NOMO-1 treated with dmso at 0.1 percent for 144 hours (cell line): ENCODE data around the gene GPR25.
"Not testable (repeated sequence)": the region's sequence is repeated elsewhere in the genome, so short reads cannot be mapped to it uniquely, and the experiment has no call there.

Experiments
- DNase-seq: peaks from one replicate; lab custom pipeline; 2025; ENCODE audit not compliant: unreplicated experiment; lab: John Stamatoyannopoulos, UW

The GPR25 gene

GRCh38 chr1:200911361-200911760, 38.6 kb downstream of the GPR25 start:
- DNase-seq: no peak

DNA sequence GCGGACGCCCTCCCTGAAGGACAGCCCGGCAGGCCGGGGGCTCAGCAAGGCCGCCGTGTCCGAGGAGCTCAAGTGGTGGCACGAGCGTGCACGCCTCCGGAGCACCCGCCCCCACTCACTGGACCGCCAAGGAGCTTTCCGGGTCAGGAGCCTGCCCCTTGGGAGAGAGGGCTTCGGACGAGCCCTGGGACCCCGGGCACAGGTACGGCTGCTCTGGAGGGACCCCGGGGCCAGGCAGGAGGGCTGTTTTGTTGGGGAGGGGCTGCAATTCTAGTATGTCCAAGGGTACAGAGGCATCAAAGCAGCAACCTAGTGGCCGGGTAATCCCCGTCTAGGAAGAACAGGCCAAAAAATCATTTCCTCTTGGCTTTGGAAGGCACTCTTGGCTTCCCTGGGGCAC, 39.2 kb downstream of the GPR25 start:
- not testable (repeated sequence) for DNase-seq

DNA sequence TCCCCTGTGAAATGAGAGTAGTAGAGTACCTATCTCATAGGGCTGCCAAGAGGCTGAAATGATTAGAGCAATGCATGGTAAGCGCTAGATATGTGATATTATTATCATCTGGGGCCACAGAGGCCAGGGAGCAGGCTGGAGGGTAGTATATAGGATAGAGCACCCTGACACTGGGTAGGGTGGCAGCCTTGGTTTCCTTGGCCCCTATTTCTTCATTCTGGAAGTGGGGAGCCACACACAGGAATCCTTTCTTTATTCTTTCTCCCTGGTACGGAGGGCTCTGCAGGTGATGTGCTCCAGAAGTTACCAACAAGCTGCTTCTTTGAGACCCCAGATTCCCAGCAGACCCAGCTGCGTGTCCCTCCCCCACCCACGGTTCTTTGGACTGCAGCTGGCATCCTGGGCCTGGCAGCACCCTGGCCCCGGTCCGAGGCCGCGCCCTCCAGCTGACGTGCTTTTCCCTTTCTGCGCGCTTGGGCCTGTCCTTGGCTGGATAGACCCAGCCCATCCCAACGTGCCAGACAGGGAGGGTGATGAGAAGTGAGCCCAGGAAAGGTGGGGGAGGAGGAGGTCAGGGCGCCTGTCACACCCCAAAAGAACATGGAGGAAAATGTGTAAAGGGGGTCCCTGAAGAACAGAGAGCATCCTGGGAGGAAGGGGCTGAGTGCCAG, 40.1 kb downstream of the GPR25 start:
- DNase-seq: no peak

DNA sequence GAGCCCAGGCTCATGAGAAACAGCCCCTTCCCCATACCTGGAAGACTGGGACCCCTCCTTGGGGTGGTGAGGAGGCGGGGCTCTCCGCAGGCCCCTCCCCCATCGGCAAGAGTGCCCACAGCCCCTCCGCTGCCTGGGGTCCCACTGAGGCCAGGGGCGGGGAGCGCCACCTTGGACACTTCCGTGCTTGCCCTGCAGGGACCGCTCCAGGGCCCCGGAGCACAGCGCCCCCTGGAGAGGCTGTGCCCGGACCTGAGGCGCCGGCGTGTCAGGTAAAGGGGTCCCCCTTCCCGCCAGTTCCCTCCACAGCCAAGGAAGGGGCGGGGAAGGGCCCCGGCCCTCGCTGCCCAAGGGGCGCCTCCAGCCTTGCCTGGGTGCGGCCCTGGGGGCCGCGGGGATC, 43.4 kb downstream of the GPR25 start:
- no peak for DNase-seq

- no peak for DNase-seq
These were observed 43.9 kb downstream of the GPR25 start for GRCh38 chr1:200916681-200917080.

GRCh38 chr1:200917291-200917817, 44.6 kb downstream of the GPR25 start:
- DNase-seq: no peak

DNA sequence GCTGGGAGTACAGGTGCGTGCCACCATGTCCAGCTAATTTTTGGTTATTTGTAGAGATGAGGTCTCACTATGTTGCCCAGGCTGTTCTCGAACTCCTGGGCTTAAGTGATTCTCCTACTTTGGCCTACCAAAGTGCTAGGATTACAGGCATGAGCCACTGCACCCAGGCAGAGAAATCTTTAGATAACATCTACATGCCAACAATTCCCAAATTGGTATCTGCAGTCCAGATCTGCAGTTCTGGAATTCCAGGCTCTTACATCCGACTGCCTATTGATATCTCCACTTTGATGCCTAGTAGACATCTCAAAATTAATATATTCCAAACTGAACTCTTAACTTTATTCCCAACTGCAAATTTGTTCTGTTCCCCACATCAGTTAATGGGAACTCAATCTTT, 45.2 kb downstream of the GPR25 start:
- no peak for DNase-seq

- no peak for DNase-seq
These were observed 46.6 kb downstream of the GPR25 start for GRCh38 chr1:200919386-200919785.

DNA sequence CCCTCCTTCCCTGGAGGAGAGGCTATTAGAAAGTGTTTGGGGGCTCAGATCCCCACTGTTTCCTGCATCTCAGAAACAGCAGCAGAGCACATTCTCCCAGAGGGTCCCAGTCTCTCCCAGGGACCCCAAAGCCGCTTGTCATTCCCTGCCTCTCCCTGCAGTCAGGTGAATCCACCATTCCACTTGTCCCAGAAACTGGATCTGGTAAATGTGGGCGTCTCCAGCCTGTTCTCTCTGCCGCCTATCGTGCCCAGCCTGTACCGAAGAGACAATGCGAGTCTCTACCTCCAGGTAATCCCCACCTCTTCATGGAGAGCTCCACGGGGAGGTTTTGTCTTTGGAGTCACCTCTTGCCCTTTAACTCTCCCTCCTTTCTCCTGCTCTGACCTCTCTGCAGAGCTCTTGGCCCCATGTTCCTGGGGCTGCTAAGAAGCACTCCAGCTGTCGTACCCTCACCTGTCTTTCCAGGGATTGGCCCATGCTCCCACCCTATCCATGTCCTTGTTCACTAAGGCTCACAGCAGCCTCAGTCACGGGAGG, 48.9 kb downstream of the GPR25 start:
- no peak for DNase-seq

GRCh38 chr1:200922406-200922805, 49.6 kb downstream of the GPR25 start:
- no peak for DNase-seq

DNA sequence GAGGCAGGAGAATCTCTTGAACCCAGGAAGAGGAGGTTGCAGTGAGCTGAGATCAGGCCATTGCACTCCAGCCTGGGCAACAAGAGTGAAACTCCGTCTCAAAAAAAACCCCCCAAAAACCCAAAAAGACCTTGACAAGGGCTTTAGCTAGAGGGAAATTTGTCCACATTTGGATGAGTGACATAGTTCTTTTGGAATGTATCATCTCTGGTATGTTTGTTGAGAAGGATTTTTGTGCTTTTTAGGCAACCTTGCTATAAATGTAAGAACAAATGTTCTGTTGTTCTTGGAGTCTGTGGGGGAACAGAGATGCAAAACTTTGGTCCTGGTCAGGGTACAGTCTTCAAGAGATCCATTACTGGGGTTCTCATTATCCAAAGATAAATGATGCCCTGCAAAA, 50.8 kb downstream of the GPR25 start:
- DNase-seq: no peak
